Erythroblast (primary cell): Measurements from ENCODE around the gene MAPK10.

Source experiments
- DNase-seq, 2 experiments: peaks; one replicate each; lab custom pipeline; 2025; lab: John Stamatoyannopoulos, UW
- GATA1 ChIP-seq: IDR thresholded peaks from 2 replicates; pipeline ENCODE4 v1.6.1; 2011; ENCODE audit warnings: low read depth, mild to moderate bottlenecking, control low read depth, low read length, moderate library complexity
- POLR2A ChIP-seq: IDR thresholded peaks from 2 replicates; pipeline ENCODE4 v1.6.1; 2011; ENCODE audit warnings: mild to moderate bottlenecking, low read length

Gene MAPK10

GRCh38 chr4:85951099-85951498 lies 408.8 kb downstream of the MAPK10 start:
- no peak for DNase-seq
- no peak for TF ChIP-seq GATA1
- no peak for TF ChIP-seq POLR2A

- no peak for DNase-seq
These were observed 413.0 kb downstream of the MAPK10 start for GRCh38 chr4:85946821-85947220.

DNA sequence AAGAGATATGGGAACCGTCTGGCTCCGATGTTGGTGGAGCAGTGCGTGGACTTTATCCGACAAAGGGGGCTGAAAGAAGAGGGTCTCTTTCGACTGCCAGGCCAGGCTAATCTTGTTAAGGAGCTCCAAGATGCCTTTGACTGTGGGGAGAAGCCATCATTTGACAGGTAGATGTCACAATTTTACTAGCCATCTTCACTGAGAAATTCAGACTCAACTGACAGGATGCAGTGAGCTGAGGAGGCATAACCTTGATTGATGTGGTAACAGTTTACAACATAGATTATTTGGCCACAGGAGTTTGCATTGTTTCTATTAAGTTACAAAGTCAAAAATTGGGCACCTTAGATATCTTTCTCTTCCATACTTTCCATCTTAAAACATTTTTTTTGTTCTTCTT lies 417.7 kb downstream of the MAPK10 start:
- no peak for TF ChIP-seq GATA1
- TF ChIP-seq POLR2A, result no peak
- DNase-seq, result no peak

More at GRCh38 chr4:85946821-85947220, 413.0 kb downstream of the MAPK10 start:
- no peak for TF ChIP-seq POLR2A
- no peak for TF ChIP-seq GATA1

DNA sequence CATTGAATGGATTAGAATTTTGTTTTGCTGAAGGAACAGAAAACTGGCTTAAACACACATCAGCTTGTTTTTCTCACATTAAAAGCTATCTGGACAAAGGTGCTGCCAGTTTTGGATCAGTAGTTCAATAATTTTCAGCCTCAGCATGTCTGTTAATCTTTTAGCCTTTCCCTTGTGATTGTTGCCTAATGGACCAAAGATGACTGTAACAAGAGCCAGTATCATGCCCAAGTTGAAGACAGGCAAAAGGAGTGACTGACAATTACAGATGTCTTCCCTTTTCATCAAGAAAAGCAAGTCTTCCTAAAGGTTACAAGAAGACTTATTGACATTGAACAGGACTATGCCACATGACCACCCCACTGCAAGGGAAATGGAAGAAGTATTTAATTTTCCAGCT lies 419.7 kb downstream of the MAPK10 start:
- no peak for DNase-seq

More for the DNA sequence above, 419.7 kb downstream of the MAPK10 start:
- TF ChIP-seq GATA1 (no peak), POLR2A (no peak)
